Endothelial cell of umbilical vein (primary cell): Measurements from ENCODE around the gene TIMM29. TPM values are rescaled to one million over a fixed set of nuclear protein-coding genes. Genes with fewer than 3 reads are reported as not detected.

ENCODE experiments used
- BruUV-seq: library from RNA; stranded (reverse); fragments of 400-500 nt; replicated peaks from 2 replicates; lab custom pipeline; 2021; lab: Mats Ljungman, UMichigan
- CTCF ChIA-PET: fragments of 300-600, 350-600 bp; sonication (Branson Sonifier 250); formaldehyde crosslinking; loops from one replicate; lab custom pipeline; 2021; ENCODE audit warnings: antibody characterized with exemption, inconsistent platforms; lab: Charles Lee
- POLR2A ChIA-PET: fragments of 300-600, 350-600 bp; sonication (Branson Sonifier 250); formaldehyde crosslinking; loops from one replicate; lab custom pipeline; 2021; ENCODE audit warnings: antibody characterized with exemption, inconsistent platforms; lab: Charles Lee
- DNase-seq: peaks from one replicate; pipeline ENCODE4 v3.0.0-alpha.2; 2011; ENCODE audit warnings: low read depth, low spot score
- FAIRE-seq: peaks from 2 replicates; lab custom pipeline; 2011; peaks lifted over from hg19 to GRCh38; lab: Jason Lieb, UNC
- H2AFZ ChIP-seq: 2 replicates; pipeline ENCODE4 v1.6.0; 2012; ENCODE audit warnings: low read depth, low read length, control low read depth, inconsistent platforms
- H3K27ac ChIP-seq: 2 replicates; pipeline ENCODE4 v1.5.1; 2011; ENCODE audit warnings: low read depth, mild to moderate bottlenecking, control low read depth, low read length, moderate library complexity; ENCODE audit not compliant: insufficient read depth
- H3K27me3 ChIP-seq, 2 experiments: 2 replicates each; pipeline versions ENCODE4 v1.6.0 to v1.6.1; 2011; ENCODE audit warnings: low read length in 2 of 2, mixed read lengths in 1 of 2; ENCODE audit not compliant: control insufficient read depth in 2 of 2, insufficient read depth in 2 of 2
- H3K36me3 ChIP-seq, 2 experiments: 2 replicates in 1 of 2; 3 replicates in 1 of 2; pipeline ENCODE4 v1.5.1; 2011; ENCODE audit warnings: low read length in 2 of 2, mild to moderate bottlenecking in 1 of 2, moderate library complexity in 1 of 2; ENCODE audit not compliant: control insufficient read depth in 2 of 2, insufficient read depth in 2 of 2; ENCODE audit errors: extremely low read depth in 1 of 2
- H3K4me1 ChIP-seq: 3 replicates; pipeline ENCODE4 v1.5.1; 2011; ENCODE audit warnings: mild to moderate bottlenecking, low read length; ENCODE audit not compliant: control insufficient read depth, insufficient read depth; ENCODE audit errors: extremely low read depth
- H3K4me2 ChIP-seq: 2 replicates; pipeline ENCODE4 v1.6.1; 2011; ENCODE audit warnings: low read length, control low read depth, mixed read lengths; ENCODE audit not compliant: insufficient read depth
- H3K4me3 ChIP-seq, 3 experiments: fragments of 200-600 bp in 1 of 3; sonication (generic), shearing (Covaris generic) in 1 of 3; replicated peaks in 1 of 3; 2 replicates each; pipeline ENCODE4 v1.5.1; 2011 to 2016; ENCODE audit warnings: control low read depth in 3 of 3, low read length in 3 of 3, mild to moderate bottlenecking in 2 of 3, inconsistent platforms in 1 of 3, low read depth in 1 of 3, moderate library complexity in 1 of 3; ENCODE audit not compliant: insufficient read depth in 1 of 3
- H3K79me2 ChIP-seq: 2 replicates; pipeline ENCODE4 v1.6.0; 2012; ENCODE audit warnings: low read length, inconsistent platforms; ENCODE audit not compliant: control insufficient read depth, insufficient read depth
- H3K9ac ChIP-seq: replicated peaks from 2 replicates; pipeline ENCODE3; 2011; ENCODE audit warnings: low read length, control low read depth; ENCODE audit not compliant: insufficient read depth; ENCODE audit errors: extremely low read depth
- H3K9me1 ChIP-seq: replicated peaks from 3 replicates; pipeline ENCODE4 v1.6.0; 2011; ENCODE audit warnings: mild to moderate bottlenecking, low read length; ENCODE audit not compliant: control insufficient read depth, insufficient read depth; ENCODE audit errors: extremely low read depth
- H3K9me3 ChIP-seq: replicated peaks from 2 replicates; pipeline ENCODE4 v1.5.1; 2012; ENCODE audit warnings: low read length, inconsistent platforms; ENCODE audit not compliant: control insufficient read depth, insufficient read depth
- H4K20me1 ChIP-seq: replicated peaks from 2 replicates; pipeline ENCODE3; 2011; ENCODE audit warnings: mild to moderate bottlenecking, low read length; ENCODE audit not compliant: control insufficient read depth, insufficient read depth; ENCODE audit errors: extremely low read depth
- EZH2 ChIP-seq: IDR thresholded peaks from 2 replicates; pipeline ENCODE4 v1.6.1; 2012; ENCODE audit warnings: borderline replicate concordance, low read depth, mild to moderate bottlenecking, moderate library complexity, low read length, inconsistent platforms; ENCODE audit not compliant: severe bottlenecking
- FOS ChIP-seq: IDR thresholded peaks from 2 replicates; pipeline ENCODE4 v1.6.1; 2011; ENCODE audit warnings: mild to moderate bottlenecking, low read length, moderate library complexity, borderline replicate concordance; ENCODE audit not compliant: insufficient read depth
- GATA2 ChIP-seq: IDR thresholded peaks from 2 replicates; pipeline ENCODE4 v1.7.0; 2011; ENCODE audit warnings: low read depth, mild to moderate bottlenecking, moderate library complexity, mixed read lengths, low read length; ENCODE audit not compliant: insufficient read length, insufficient read depth
- JUN ChIP-seq: IDR thresholded peaks from 2 replicates; pipeline ENCODE4 v1.6.1; 2011; ENCODE audit warnings: borderline replicate concordance, low read depth; ENCODE audit not compliant: insufficient read length, insufficient read depth
- MYC ChIP-seq: IDR thresholded peaks from one replicate; pipeline ENCODE4 v1.6.1; 2011; ENCODE audit warnings: mild to moderate bottlenecking, low read depth, low read length
- POLR2A ChIP-seq: IDR thresholded peaks from 2 replicates; pipeline ENCODE4 v1.6.1; 2012; ENCODE audit warnings: low read depth, mild to moderate bottlenecking, control low read depth, low read length
- POLR2AphosphoS5 ChIP-seq: IDR thresholded peaks from 2 replicates; pipeline ENCODE4 v1.6.1; 2012; ENCODE audit warnings: low read depth, mild to moderate bottlenecking, control low read depth, low read length, moderate library complexity; ENCODE audit not compliant: insufficient read depth
- dilution Hi-C: fragments of 300-500 bp; cut with MboI; formaldehyde crosslinking; loops from one replicate; pipeline ENCODE4 v1.15.0; 2019; ENCODE audit warnings: low sequenced_read_pairs; ENCODE audit not compliant: extremely low pct_ligation_motif_present
- intact Hi-C: fragments of 100-400 bp; cut with micrococcal nuclease; formaldehyde crosslinking; loops from one replicate; pipeline ENCODE4 v1.10.0; 2022
- polyA plus RNA-seq, 4 experiments: library from polyadenylated mRNA; depleted of rRNA in 3 of 4; stranded (reverse) in 3 of 4; unstranded in 1 of 4; fragments of >200 nt; gene quantifications; 2 replicates each; pipeline versions ENCODE4 v1.2.1 to v1.2.3, GENCODE V29; 2011 to 2012; ENCODE audit warnings: missing spikeins in 1 of 4
- total RNA-seq: library from RNA; stranded (reverse); gene quantifications from 2 replicates; pipeline ENCODE4 v1.2.3, GENCODE V29; 2021
- TF ChIP-seq, protein P1 (sequence below), 2 donors: IDR thresholded peaks; 1 replicate in 1 of 2; 2 replicates in 1 of 2; pipeline ENCODE4 v1.5.1; 2011; ENCODE audit warnings: low read length in 2 of 2, mild to moderate bottlenecking in 2 of 2, moderate library complexity in 2 of 2, control low read depth in 1 of 2, inconsistent platforms in 1 of 2, low read depth in 1 of 2; ENCODE audit not compliant: insufficient read depth in 1 of 2; ENCODE audit errors: extremely low read depth in 1 of 2
- TF ChIP-seq, protein P2 (sequence below): IDR thresholded peaks from 2 replicates; pipeline ENCODE4 v1.6.1; 2011; ENCODE audit not compliant: insufficient read depth, insufficient read length

TIMM29 gene
- total and polyA plus RNA-seq, 2 donors (not counting 3 experiments of a cell fraction or from before 2014, with no cell fraction given): 10.7 to 20.6 TPM

DNA sequence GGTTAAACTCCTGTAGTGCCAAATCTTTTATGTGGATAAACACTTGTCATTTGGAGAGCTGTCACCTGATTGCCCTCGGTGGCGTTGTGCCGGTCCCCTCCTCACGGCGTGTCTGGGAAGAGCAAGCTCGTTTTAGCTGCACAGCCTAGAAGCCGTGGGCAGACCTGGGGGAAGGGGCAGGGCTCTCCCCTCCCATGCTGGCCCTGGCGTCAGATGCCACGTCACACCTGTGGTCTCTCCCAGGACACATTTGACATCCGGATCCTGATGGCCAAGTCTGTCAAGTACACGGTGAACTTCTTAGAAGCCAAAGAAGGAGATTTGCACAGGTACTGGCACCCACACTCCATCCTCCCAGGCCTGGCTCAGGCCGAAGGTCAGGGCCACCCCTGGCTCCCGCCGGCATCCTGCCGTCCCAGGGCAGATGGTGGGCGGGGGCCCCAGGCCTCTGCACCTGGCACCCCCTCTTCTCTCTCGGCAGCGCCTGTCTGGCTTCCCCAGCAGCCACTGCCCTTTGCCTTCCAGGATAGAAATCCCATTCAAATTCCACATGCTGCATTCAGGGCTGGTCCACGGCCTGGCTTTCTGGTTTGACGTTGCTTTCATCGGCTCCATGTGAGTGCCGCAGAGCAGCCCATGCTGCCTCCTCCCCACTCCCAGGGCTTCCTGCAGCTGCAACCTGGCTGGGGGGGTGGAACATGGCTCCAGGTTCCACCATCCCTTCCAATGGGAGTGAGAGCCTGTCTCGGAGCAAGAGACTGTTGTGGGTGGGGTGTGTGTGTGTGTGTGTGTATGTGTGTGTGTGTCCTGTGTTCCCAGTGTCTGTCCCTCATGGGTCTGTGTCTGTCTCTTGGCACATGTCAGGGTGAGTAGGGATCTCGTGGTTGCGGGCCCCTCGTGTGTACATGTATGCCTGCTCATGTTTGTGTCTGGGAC, 9.0 kb upstream of the TIMM29 start:
- Histone ChIP-seq H3K36me3 (peaks cover 0 to 46% of the 10 kb centered on the region in 2 experiments), H3K27ac (no peak overlapping the region), H3K4me3 (no peak overlapping the region), H4K20me1 (no peaks in the 10 kb centered on the region), H2AFZ (no peak overlapping the region), H3K4me1 (no peaks in the 10 kb centered on the region), H3K9ac (no peak overlapping the region), H3K9me1 (no peaks in the 10 kb centered on the region), H3K79me2 (no peaks in the 10 kb centered on the region), H3K4me2 (no peak overlapping the region), H3K27me3 (no peaks in the 10 kb centered on the region), H3K9me3 (no peaks in the 10 kb centered on the region)
- no peak for FAIRE-seq
- intact Hi-C loops: no loop called here
- no TSS peak for BruUV-seq
- DNase-seq: no peak
- ChIA-PET POLR2A (no interaction called here), CTCF (interaction anchor here (1.2 kb wide), 1 partner anchor 49 kb away, joined by 3 read pairs; the partner anchor contains the start of gene CARM1)
- TF ChIP-seq MYC (no peak), GATA2 (no peak), EZH2 (no peak), POLR2A (no peak), POLR2AphosphoS5 (no peak), FOS (no peak), JUN (no peak)
- TF ChIP-seq, protein P1, sequence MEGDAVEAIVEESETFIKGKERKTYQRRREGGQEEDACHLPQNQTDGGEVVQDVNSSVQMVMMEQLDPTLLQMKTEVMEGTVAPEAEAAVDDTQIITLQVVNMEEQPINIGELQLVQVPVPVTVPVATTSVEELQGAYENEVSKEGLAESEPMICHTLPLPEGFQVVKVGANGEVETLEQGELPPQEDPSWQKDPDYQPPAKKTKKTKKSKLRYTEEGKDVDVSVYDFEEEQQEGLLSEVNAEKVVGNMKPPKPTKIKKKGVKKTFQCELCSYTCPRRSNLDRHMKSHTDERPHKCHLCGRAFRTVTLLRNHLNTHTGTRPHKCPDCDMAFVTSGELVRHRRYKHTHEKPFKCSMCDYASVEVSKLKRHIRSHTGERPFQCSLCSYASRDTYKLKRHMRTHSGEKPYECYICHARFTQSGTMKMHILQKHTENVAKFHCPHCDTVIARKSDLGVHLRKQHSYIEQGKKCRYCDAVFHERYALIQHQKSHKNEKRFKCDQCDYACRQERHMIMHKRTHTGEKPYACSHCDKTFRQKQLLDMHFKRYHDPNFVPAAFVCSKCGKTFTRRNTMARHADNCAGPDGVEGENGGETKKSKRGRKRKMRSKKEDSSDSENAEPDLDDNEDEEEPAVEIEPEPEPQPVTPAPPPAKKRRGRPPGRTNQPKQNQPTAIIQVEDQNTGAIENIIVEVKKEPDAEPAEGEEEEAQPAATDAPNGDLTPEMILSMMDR (IDR thresholded peaks at IDR 0.05; ENCODE audit: extremely low read depth in 1 of 2, insufficient read depth in 1 of 2, low read depth in 1 of 2, low read length in 2 of 2): no peak
- TF ChIP-seq, protein P2, sequence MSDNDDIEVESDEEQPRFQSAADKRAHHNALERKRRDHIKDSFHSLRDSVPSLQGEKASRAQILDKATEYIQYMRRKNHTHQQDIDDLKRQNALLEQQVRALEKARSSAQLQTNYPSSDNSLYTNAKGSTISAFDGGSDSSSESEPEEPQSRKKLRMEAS: no peak
- dilution Hi-C loops: loop anchor here (10.0 kb wide), 1 partner anchor 105 kb away; no protein-coding TSS in a partner anchor
